NCI-H345 treated with DMSO at 0.1 percent for 48 hours (cell line): ENCODE measurements around the gene ZFYVE21.
"Not testable (repeated sequence)": the region's sequence is repeated elsewhere in the genome, so short reads cannot be mapped to it uniquely, and the experiment has no call there.

ENCODE experiments used
- DNase-seq: peaks from one replicate; lab custom pipeline; 2025; ENCODE audit not compliant: unreplicated experiment; lab: John Stamatoyannopoulos, UW

The ZFYVE21 gene

DNA sequence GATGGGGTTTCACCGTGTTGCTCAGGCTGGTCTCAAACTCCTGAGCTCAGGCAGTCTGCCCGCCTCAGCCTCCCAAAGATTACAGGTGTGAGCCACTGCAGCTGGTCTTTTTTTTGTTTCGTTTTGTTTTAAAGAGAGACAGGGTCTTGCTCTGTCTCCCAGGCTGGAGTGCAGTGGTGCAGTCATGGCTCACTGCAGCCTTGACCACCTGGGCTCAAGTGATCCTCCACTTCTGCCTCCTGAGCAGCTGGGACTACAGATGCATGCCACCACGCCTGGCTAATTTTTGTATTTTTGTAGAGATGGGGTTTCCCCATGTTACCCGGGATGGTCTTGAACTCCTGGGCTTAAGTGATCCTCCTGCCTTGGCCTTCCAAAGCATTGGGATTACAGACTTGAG lies 24.0 kb upstream of the ZFYVE21 start:
- not testable (repeated sequence) for DNase-seq

DNA sequence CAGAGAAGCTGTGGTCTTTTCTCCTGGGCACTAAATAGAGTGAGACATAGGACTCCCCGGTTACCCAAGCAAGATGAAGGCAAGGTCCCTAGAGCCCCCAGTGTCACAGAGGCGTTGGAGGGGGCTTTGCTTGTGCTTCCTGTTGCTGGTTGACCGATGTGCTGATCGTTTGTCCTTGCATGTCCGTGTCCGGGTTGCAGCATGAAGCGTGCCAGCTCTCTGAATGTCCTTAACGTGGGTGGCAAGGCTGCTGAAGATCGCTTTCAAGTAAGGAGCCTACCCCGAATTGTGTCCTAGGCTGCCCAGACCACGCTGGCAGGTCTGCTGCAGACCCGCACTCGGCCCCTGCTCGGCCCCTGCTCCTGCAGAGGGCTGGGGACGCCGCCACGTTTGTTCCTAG lies 23.5 kb upstream of the ZFYVE21 start:
- no peak for DNase-seq

DNA sequence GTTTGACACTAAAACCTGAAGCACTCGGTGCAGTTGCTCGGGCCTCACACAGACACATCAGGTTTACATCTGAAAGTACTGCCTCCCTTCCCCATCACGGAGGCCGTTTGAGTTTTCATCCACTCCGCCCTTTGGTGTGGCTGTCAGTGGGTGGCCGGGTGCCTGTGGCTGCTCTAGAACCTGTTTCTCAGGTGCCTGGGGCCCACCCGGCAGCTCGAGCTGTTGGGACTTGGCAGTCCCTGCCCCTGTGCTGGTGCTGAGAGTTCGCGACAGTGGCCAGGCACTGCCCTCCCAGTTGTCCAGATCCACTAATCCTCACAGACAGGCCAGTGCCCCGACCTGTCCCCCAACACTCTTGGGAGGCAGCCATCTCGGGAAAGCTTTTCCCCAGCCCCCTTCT lies 22.7 kb upstream of the ZFYVE21 start:
- no peak for DNase-seq

DNA sequence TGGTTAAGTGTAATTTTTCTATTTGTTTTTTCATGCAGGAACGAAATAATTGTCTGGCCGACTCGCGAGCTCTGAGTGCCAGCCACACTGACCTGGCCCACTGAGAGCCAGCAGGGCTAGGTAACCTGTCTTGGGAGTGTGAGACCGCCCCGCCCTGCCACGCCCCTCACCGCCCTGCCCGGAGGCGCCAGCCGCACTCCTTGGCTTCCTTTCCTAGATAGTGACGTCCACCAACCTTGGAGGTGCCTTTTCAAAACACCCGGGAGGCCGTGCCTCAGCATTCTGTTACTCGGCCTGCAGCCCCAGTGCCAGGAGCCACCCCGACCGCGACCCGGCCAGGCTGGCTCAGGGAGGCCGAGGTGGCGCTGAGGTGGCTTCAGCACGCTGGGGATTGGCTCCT lies 22.1 kb upstream of the ZFYVE21 start:
- no peak for DNase-seq

DNA sequence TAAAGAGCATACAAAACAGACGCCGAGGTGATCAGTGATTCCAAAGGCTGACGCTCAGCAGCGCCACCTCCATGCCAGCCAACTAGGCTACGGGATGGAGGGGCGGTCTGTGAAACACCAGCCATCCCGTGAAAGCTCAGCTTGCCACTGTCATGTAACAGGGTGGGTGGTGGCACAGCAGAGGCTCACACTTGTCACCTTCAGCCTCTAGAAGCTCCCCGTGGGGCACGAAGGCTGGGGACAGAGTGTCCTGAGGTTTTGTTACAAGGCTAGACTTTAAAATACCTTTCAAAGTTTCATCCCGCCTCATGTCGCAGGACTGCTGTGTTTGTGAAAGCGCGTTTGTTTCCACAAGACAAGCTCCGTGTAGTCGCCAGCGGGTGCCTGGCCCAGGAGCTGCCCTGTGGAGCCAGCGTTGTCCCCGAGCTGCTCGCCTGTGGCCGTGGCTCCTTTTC lies 21.0 kb upstream of the ZFYVE21 start:
- no peak for DNase-seq

DNA sequence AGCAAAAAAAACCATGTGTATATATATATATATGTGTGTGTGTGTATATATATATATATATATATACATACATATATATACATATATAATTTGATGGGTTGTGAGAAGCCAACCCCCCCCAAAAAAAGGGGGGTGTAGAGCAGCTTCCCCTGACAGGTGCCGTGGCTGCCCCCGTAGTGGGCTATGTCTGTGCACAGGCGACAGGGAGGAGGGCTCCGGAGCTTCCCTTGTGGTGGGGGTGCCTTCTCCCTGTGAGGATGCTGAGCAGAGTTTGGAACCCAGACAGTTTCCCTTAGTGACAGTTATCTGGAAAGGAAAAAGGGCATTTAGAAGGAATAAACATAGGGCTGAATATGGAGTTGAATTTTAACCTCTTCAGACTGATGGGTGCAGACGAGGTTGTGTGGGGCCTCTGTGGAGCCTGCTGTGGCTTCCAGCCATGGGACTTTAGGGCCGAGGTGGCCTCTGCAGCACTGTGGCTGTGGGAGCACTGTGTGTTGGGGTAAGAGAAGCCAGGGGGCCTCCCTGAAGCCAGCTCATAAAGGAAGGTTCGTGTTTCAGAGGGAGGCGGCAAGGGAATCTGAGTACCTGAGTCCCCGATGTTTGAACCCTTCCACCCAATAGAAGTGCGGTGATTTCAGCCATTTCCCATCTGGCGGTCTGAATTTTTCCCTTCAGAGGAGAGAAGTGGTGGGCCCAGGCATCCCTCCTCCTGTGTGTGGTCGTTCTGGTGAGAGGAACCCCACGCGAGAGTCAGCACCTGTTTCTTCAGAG lies 20.1 kb upstream of the ZFYVE21 start:
- no peak for DNase-seq

DNA sequence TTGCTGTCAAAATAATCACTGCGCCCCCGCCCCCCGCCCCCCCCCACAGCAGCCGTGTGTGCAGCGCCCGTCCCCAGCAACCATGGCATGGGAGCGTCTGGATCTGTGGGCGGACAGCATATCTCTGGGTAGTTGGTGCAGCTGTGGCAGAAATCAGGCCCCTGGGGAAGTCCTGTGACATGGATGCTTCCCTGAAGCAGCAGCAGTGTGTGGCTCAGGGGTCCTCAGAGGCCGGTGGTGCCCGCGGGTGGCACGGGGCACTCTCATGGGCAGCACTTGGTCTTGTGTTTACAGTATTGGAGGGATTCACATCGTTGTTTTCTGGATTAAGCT lies 19.6 kb upstream of the ZFYVE21 start:
- DNase-seq, result no peak

DNA sequence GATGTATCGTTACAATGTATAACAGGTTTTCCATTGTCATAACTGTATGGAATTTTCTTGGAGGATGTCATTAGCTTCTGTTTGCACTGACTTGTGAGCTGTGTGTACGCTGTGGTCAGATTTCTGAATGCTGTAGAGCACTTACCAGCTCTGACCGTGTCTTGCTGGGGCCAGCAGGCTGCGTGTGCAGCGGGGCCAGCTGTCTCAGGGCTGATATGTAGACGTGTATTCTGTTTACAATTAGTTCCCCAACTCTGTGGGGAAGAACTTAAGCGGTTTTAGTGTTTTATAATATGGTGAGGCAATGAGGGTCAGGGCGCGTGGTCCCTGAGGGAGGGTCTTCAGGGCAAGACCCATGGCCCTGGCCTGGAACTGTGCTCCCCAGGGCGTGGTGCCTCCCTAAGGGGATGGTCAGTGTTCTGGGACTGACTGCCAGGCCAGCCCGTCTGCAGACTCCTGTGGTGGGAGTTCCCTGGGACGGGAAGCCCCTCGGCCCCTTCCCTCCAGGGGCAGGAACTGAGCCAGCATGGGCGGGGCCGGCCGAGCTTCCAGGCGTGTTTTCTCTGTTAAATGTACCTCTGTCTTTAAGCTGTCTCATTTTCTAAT lies 19.0 kb upstream of the ZFYVE21 start:
- DNase-seq, result no peak

DNA sequence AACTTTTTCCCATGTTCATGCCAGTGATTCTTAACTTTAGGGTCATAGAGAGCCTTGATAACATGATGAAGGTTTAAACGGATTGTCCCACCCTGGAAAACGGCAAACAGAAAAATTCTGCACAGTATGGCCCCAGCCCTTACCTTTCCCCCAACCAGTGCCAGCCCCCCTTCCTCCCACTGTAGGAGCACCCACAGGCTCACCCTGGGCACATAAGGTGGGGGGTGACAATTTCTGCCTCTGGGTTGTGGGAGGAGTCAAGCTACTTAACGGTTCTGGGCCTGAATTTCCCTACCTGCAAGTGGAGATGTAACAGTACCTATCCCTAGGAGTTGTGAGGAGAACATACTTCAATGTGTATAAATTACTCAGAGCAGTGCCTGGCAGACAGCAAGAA lies 18.4 kb upstream of the ZFYVE21 start:
- DNase-seq, result no peak

DNA sequence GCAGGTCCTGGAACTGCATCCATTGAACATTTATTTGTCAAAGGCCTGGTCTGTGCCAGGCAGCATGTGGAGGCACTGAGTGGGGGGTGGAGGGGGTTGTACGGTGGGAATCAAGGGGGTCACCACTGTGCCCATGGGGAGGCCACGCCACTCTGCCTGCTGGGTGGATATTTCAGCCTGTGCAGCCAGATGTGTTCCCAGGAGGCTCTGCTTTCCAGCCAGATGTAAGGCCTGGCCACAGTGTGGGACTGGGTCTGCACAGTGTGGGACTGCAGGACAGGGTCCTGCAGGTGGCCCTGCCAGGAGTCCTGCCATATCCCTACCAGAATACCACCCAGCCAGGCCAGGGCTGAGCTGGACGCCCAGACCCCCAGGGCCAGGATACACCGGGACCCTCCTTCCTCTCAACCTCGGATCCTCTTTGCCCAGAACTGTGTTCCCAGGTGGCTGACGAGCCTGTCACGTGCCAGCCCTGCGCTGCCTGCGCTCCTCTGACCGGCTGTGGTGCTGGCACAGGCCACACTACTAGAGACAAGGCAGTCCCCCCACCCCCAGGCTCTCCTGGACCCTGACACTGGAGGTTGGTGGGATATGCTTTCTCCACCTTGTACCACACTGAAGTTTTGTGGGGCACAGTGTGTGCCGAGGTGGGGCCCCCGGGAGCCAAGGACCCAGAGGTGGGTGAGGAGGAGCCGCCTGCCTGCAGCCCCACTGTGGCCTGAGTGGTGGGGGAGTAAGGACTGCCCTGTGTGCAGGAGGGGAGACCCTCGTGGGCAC lies 17.8 kb upstream of the ZFYVE21 start:
- DNase-seq, result no peak

DNA sequence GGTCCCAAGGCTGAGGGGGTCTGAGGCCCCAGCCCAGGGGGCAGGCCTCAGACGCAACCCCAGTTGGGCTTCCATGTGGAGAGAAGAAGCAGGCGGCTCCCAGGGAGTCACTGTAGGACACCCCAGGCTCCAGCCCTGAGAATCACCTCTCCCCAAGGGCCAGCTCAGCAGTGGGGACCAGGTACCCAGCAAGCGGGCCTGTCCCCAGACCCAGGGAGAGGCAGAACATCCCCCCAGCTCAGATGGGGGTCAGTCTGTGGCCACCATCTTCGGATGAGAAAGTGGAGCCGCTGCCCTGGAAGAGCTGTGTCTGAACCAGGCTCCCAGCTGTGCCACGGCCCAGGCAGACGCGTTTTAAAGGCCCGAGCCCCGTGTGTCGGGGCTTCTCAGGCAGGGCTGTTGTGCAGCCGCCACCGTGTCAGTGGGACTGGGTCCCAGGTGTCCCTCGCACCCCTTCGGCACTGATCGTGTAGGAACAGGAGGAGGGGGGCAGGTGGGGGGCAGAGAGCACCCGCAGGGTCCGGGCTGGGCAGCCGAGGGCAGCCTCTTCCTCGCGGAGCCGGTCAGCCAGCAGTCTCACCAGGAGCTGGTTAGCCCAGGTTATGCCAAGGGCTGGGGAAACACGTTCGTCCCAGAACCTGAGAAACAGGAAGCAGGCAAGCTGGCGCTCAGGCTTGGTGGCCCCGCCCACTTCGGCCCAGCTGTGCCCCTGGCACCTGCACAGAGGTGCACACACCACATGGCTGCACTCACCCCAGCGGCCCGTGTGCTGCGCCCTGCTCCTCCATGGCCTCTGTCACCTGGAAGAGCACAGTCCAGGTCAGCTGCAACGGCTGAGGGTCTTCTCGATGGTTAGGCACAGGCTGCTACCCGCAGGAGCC lies 17.0 kb upstream of the ZFYVE21 start:
- no peak for DNase-seq

DNA sequence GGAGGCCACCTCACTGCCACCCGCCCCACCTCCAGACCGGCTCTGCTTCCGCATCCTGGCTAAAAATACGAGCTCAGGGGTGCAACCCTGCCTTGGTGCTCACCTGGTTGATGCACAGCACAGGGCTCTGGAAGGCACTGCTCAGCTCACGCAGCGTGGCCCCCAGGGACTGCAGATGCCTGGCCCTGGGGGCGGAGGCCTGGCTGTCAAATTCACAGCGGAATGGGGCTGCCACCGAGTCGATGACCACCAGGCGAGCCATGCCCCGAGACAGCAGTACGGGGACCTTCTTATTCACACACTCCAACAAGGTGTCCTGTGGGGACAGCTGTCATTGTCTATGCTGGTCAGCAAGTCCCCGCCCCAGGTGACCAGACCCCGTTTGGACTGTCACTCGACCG lies 16.3 kb upstream of the ZFYVE21 start:
- DNase-seq, result no peak

DNA sequence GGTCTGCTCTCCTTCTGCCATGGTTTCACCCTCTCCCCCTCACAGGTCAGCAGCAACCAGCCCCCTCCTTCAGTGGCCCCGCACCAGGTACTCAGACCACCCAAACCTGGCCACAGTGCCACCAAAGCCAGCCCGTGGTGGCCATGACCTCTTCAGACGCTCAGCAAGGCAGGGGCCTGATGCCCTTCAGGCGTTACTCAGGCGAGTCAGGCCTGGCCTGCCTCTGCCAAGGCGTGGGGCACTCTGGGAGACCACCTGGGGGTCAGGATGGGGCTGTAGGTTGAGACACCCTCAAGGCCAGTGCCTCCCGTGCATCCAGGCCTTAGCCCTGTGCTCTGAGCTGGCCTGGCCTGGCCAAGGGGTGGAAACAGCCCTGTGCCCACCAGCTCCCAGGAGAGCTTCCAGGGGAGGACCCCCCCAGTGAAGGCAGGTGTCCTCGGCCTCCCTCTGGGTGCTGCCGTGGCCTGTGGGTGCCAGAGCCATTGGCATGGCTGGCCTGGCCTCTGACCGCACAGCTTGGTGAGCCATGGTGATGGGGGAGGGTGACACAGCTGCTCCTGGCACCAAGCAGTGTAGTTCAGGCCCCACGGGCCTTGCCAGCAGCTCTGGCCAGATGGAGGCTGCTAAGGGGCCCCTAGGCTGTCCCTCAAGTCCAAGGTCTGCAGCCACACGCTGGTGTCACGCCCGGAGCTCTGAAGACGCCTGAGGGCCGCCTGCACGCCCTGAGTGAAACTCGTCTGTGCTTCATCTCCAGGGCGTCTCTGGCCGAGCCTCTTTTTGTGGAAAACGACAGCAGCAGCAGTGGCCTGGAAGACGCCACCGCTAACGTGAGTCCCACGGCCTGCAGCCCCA lies 15.5 kb upstream of the ZFYVE21 start:
- no peak for DNase-seq

DNA sequence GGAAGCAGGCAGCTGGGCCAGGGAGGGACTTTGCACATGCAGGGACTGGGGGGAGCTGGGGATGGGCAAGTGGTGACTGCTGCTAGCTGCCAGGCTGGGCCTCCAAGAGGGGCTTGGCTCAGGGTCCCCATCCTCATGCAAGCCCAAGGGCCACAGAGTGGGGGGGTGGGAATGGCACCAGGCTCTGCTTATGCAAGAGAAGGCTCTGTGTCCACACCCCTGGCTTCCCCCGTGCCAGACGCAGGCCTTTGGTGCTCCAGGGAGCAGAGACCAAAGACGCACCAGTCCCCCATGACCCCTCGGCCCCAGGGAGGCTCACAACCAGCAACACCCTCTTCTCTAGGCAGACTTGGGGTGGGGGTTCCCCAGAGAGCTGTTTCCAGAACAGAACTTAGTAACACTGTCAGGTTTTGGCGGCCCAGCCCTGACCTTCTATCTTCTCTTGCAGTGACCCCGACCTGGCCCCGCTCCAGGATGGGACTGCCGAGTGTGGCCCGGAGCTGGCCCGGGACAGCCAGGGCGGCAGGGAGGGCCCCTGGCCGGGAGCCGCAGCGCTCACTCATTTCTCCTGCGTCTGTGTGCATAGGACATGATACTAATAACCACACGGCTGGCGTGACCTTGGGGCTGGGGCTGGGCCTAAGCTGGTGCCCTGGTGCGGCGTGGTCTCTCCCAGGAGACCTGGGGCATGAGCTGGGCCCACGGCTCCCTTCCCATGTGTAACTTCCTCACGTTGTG lies 14.7 kb upstream of the ZFYVE21 start:
- no peak for DNase-seq

DNA sequence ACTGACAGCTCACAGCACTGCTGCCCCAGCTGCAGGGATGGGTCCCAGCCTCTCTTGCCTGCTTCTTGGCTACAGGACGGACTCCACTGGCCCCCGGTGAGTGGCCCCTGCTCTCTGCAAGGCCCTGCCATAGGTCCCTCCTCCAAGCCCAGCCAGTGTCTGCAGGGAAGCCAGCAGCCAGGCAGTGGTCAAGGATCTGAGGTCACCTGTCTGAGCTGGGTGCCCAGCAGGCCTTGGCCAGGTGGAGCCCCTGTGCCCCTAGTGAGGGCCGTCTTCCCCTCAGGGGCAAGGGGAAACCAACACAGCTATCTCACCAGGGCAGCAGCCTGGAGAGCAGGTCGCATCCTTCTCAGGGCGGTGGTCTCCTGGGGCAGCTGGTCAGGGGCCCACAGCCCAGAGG lies 13.5 kb upstream of the ZFYVE21 start:
- DNase-seq, result no peak

DNA sequence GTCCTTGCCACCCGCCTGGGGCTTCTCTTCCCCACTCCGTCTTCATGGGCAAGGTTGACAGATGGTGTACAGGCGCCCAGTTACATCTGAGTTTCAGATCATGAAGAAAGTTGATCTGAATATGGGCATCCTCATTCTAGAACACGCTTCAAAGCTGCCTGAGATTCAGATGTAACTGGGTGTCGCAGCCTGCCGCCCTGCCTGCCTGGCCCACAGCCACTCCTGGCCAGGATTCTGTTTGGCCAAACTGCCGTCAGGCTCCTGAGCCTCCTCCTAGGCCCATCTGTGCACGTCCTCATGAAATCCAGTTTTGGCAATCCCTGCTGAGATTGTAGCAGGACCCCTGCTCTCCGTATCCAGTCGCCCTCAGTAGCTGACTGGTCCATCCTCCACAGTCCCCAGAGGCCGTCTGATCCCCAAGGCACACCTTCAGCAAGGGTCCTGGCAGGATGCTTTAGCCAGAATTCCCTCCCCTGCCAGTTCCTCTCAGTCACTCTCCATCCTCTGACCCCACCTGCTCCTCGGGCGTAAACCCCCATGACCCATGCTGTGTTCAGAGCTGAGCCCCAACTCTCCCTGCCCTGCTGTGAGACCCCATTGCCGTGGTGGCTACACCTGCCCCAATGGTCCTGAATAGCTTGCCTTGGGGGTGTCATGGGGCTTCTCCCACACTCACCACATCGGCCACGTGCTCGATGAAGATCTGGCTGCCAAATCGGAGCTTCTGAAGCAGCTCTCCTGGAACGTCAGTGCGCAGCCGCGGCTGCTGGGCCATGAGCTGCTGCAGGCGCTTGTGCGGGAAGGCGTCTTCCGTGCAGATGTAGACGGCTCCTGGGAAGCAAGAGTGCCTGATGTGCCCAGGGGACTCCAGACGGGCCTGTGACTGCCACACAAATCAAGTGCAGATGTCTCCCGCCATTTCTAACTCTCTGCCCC lies 12.8 kb upstream of the ZFYVE21 start:
- DNase-seq, result no peak

DNA sequence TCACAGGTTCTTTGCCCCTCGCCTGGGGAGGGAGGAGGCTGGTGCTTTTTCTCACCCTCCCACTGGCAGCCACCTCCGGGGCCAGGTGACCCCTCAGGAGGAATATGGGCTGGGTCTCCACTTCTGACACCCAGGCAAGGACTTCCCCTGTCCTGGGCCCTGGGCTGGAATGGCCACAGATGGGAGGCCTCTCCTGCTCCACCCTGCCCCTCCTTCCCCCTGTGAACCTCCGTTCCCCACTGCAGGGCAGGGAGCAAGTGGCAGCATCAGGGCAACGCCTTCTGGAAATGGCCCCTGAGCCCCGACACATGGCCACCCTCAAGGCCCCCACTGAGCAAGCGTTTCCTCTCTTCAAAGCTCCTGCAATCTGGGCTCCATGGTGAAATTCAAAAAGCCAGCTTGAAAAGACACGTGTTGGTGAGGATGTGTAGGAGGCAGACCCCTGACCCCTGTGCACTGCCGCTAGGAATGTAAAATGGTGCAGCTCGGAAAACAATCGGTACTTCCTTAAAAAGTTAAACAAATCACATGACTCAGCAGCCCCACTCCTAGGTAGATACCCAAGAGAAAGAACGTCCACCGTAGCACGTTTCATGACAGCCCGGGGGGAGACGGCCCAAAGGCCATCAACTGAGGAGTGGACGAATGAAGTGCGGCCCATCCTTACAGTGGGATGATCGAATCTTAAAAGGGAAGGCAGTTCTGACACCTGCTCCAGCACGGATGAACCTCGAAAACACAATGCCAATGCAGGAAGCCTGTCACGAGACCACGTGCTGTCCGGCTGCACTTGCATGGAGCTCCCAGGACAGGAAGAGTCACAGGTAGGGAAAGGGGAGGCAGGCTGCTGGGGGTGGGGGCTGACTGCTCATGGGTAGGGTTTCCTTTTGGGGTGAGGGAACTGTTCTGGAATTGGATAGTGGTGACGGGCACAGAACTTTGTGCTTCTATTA lies 11.9 kb upstream of the ZFYVE21 start:
- DNase-seq, result no peak
